Transverse colon (tissue), 4 donors: Measurements from ENCODE around the gene PP2D1. TPM values are rescaled to one million over a fixed set of nuclear protein-coding genes. Genes with fewer than 3 reads are reported as not detected.

Source experiments
- DNase-seq: peaks from one replicate; pipeline ENCODE4 v3.0.0-alpha.2; 2019
- H3K27ac ChIP-seq, 4 donors: fragments of 200-600 bp; sonication (generic); 2 replicates each; pipeline ENCODE4 v1.5.1; 2016 to 2018; ENCODE audit warnings: inconsistent platforms in 4 of 4
- H3K27me3 ChIP-seq: fragments of 200-600 bp; sonication (generic); 2 replicates; pipeline ENCODE4 v1.5.1; 2017; ENCODE audit warnings: inconsistent platforms
- H3K36me3 ChIP-seq, 4 donors: fragments of 200-600 bp; sonication (generic); 2 replicates each; pipeline ENCODE4 v1.5.1; 2017 to 2019; ENCODE audit warnings: inconsistent platforms in 4 of 4
- H3K4me1 ChIP-seq, 4 donors: fragments of 200-600 bp; sonication (generic); 2 replicates each; pipeline ENCODE4 v1.5.1; 2017 to 2020; ENCODE audit warnings: inconsistent platforms in 4 of 4
- H3K4me3 ChIP-seq, 4 donors: fragments of 200-600 bp; sonication (generic); 1 replicate in 1 of 4; 2 replicates in 3 of 4; pipeline versions ENCODE4 v1.5.1 to v1.6.1; 2017 to 2019; ENCODE audit warnings: inconsistent platforms in 4 of 4
- H3K9me3 ChIP-seq, 2 donors: fragments of 200-600 bp; sonication (generic); 2 replicates each; pipeline ENCODE4 v1.5.1; 2017 to 2019; ENCODE audit warnings: inconsistent platforms in 2 of 2
- CTCF ChIP-seq, 5 experiments: fragments of 200-600 bp in 3 of 5; fragments of 450-650 bp in 2 of 5; sonication (generic) in 3 of 5; IDR thresholded peaks; 1 replicate in 2 of 5; 2 replicates in 3 of 5; pipeline ENCODE4 v1.5.1; 2016 to 2017; ENCODE audit warnings: antibody characterized with exemption in 5 of 5, inconsistent platforms in 3 of 5, mild to moderate bottlenecking in 2 of 5, moderate library complexity in 1 of 5
- EP300 ChIP-seq: sonication (generic); formaldehyde crosslinking; IDR thresholded peaks from one replicate; pipeline ENCODE4 v1.6.1; 2017; ENCODE audit warnings: antibody characterized with exemption, low read depth
- POLR2A ChIP-seq: fragments of 450-650 bp; IDR thresholded peaks from one replicate; pipeline ENCODE4 v1.6.1; 2016; ENCODE audit warnings: antibody characterized with exemption, mild to moderate bottlenecking, moderate library complexity
- POLR2AphosphoS5 ChIP-seq, 3 donors: sonication (generic); formaldehyde crosslinking; IDR thresholded peaks; one replicate each; pipeline ENCODE4 v1.6.1; 2016; ENCODE audit warnings: antibody characterized with exemption in 3 of 3
- WGBS, 2 donors: methylation state at CpG; one replicate each; pipeline ENCODE4 v1.1.5; 2018; ENCODE audit warnings: low coverage in 1 of 2; 5-methylcytosine and 5-hydroxymethylcytosine counted together
- in situ Hi-C, 4 donors: fragments of 200-750 bp; cut with MboI; loops; one replicate each; pipeline versions ENCODE4 v1.15.0 to v1.15.1; 2017; ENCODE audit warnings: low sequenced_read_pairs in 3 of 4, low pct_ligation_motif_present in 1 of 4, low pct_unique_long_range_greater_than_20kb in 1 of 4
- intact Hi-C: fragments of 100-400 bp; cut with DNase I; formaldehyde crosslinking; loops from one replicate; pipeline ENCODE4 v1.15.1; 2023; ENCODE audit warnings: low total_unique reads
- total RNA-seq, 4 donors: library from RNA; depleted of rRNA; stranded (reverse); fragments of >200 nt; gene quantifications; one replicate each; pipeline ENCODE4 v1.1.0, GENCODE V29; 2016

The PP2D1 gene
- total RNA-seq, 4 donors from 2014 or later, result not detected

GRCh38 chr3:20052851-20053250 is 40.8 kb upstream of the PP2D1 start:
- in situ Hi-C loops (no loop called here), intact Hi-C loops (loop anchor here (5.0 kb wide), 1 partner anchor 1884 kb away; no protein-coding TSS in a partner anchor)
- TF ChIP-seq EP300, result no peak
- no peak for TF ChIP-seq POLR2AphosphoS5 (IDR thresholded peaks at IDR 0.05)
- no peak for TF ChIP-seq POLR2A
- no peak for TF ChIP-seq CTCF (IDR thresholded peaks at IDR 0.05)
- no peaks in the 10 kb centered on the region for H3K36me3 ChIP-seq
- H3K4me3 ChIP-seq, result no peak overlapping the region
- peaks cover 17 to 52% (median 33%) of the 10 kb centered on the region in 4 donors for H3K4me1 ChIP-seq
- no peaks in the 10 kb centered on the region for H3K27me3 ChIP-seq
- DNase-seq, result no peak
- 95 to 98% methylated on average over 6 to 7 of the region's 7 CpGs for WGBS, 2 donors
- H3K27ac ChIP-seq, result no peak overlapping the region
- H3K9me3 ChIP-seq, result no peaks in the 10 kb centered on the region

- Histone ChIP-seq H3K27ac (no peak overlapping the region), H3K9me3 (no peaks in the 10 kb centered on the region), H3K27me3 (no peaks in the 10 kb centered on the region), H3K4me1 (peaks cover 11 to 53% (median 32%) of the 10 kb centered on the region in 4 donors), H3K4me3 (no peak overlapping the region), H3K36me3 (no peaks in the 10 kb centered on the region)
- intact Hi-C loops (loop anchor here (5.0 kb wide), 1 partner anchor 1886 kb away; no protein-coding TSS in a partner anchor), in situ Hi-C loops (no loop called here)
- WGBS, 2 donors, result 90 to 93% methylated on average over 2 to 4 of the region's 4 CpGs
- no peak for TF ChIP-seq CTCF (IDR thresholded peaks at IDR 0.05)
- TF ChIP-seq POLR2AphosphoS5 (IDR thresholded peaks at IDR 0.05), result no peak
- TF ChIP-seq EP300, result no peak
- TF ChIP-seq POLR2A, result no peak
- no peak for DNase-seq
Measured at GRCh38 chr3:20051123-20051806, 39.2 kb upstream of the PP2D1 start.

- 36 to 48% methylated on average over 5 to 9 of the region's 9 CpGs for WGBS, 2 donors
- no peaks in the 10 kb centered on the region for H3K27me3 ChIP-seq
- H3K27ac ChIP-seq, result peak overlapping the region; percentile 36 to 48 (median 42)
- H3K36me3 ChIP-seq, result no peaks in the 10 kb centered on the region
- no peaks in the 10 kb centered on the region for H3K9me3 ChIP-seq
- DNase-seq, result no peak
- in situ Hi-C loops (loop anchor here in 2 of 4 donors (10.0 to 25.0 kb wide), 2 partner anchors 103 to 139 kb away; partner anchors contain the start of genes SGO1 (in 2 of the 2) and RAB5A (in 1 of the 2)), intact Hi-C loops (loop anchor here (5.0 to 10.0 kb wide), 2 partner anchors 97 to 101 kb away; partner anchors contain the start of gene RAB5A)
- no peak overlapping the region for H3K4me3 ChIP-seq
- TF ChIP-seq POLR2A (no peak), POLR2AphosphoS5 (IDR thresholded peaks at IDR 0.05) (no peak), EP300 (no peak), CTCF (IDR thresholded peaks at IDR 0.05) (no peak)
- H3K4me1 ChIP-seq, result peaks cover 18 to 50% (median 29%) of the 10 kb centered on the region in 4 donors
Measured at GRCh38 chr3:20047976-20048883, 36.2 kb upstream of the PP2D1 start.

GRCh38 chr3:20047341-20047779 is 35.3 kb upstream of the PP2D1 start:
- no peaks in the 10 kb centered on the region for H3K36me3 ChIP-seq
- H3K4me1 ChIP-seq, result peaks cover 26 to 59% (median 37%) of the 10 kb centered on the region in 4 donors
- 35 to 41% methylated on average over 4 to 7 of the region's 7 CpGs for WGBS, 2 donors

More at GRCh38 chr3:20047341-20047779, 35.3 kb upstream of the PP2D1 start:
- Histone ChIP-seq H3K9me3 (no peaks in the 10 kb centered on the region), H3K4me3 (no peak overlapping the region), H3K27ac (peak overlapping the region; percentile 36 to 51 (median 42)), H3K27me3 (no peaks in the 10 kb centered on the region)
- intact Hi-C loops (loop anchor here (5.0 to 10.0 kb wide), 2 partner anchors 97 to 100 kb away; partner anchors contain the start of gene RAB5A), in situ Hi-C loops (loop anchor here in 2 of 4 donors (10.0 to 25.0 kb wide), 2 partner anchors 103 to 140 kb away; partner anchors contain the start of genes SGO1 (in 2 of the 2) and RAB5A (in 1 of the 2))
- no peak for DNase-seq
- TF ChIP-seq POLR2A (no peak), POLR2AphosphoS5 (IDR thresholded peaks at IDR 0.05) (no peak)
